GM11168 (cell line): ENCODE data around the gene KCNK10.

Source experiments
- in situ Hi-C: fragments of 300-500 bp; cut with MboI; formaldehyde crosslinking; loops from one replicate; pipeline ENCODE4 v1.12.0; 2022; ENCODE audit warnings: low sequenced_read_pairs; ENCODE audit not compliant: unreplicated experiment

Gene KCNK10

GRCh38 chr14:88233915-88234314, 89.2 kb downstream of the KCNK10 start:
- in situ Hi-C loops: no loop called here

GRCh38 chr14:88232771-88233170, 90.3 kb downstream of the KCNK10 start:
- in situ Hi-C loops: no loop called here

- in situ Hi-C loops: no loop called here
These were observed 91.5 kb downstream of the KCNK10 start for GRCh38 chr14:88231603-88232002.

GRCh38 chr14:88229428-88229827, 93.6 kb downstream of the KCNK10 start:
- in situ Hi-C loops: no loop called here

- in situ Hi-C loops: no loop called here
These were observed 94.4 kb downstream of the KCNK10 start for GRCh38 chr14:88228522-88229236.

- in situ Hi-C loops: no loop called here
These were observed 95.4 kb downstream of the KCNK10 start for GRCh38 chr14:88227693-88228092.

GRCh38 chr14:88225721-88226120, 97.3 kb downstream of the KCNK10 start:
- in situ Hi-C loops: no loop called here

- in situ Hi-C loops: no loop called here
These were observed 104.8 kb downstream of the KCNK10 start for GRCh38 chr14:88218119-88218915.

- in situ Hi-C loops: no loop called here
These were observed 110.4 kb downstream of the KCNK10 start for GRCh38 chr14:88212691-88213090.

- in situ Hi-C loops: no loop called here
These were observed 112.6 kb downstream of the KCNK10 start for GRCh38 chr14:88210426-88210825.

- in situ Hi-C loops: no loop called here
These were observed 113.8 kb downstream of the KCNK10 start for GRCh38 chr14:88209273-88209672.

- in situ Hi-C loops: no loop called here
These were observed 114.2 kb downstream of the KCNK10 start for GRCh38 chr14:88208858-88209257.

GRCh38 chr14:88204221-88204620, 118.8 kb downstream of the KCNK10 start:
- in situ Hi-C loops: no loop called here

- in situ Hi-C loops: no loop called here
These were observed 119.8 kb downstream of the KCNK10 start for GRCh38 chr14:88203291-88203690.

- in situ Hi-C loops: no loop called here
These were observed 120.8 kb downstream of the KCNK10 start for GRCh38 chr14:88202286-88202685.

- in situ Hi-C loops: no loop called here
These were observed 121.2 kb downstream of the KCNK10 start for GRCh38 chr14:88201851-88202250.

GRCh38 chr14:88199882-88200281, 123.2 kb downstream of the KCNK10 start:
- in situ Hi-C loops: loop anchor here (25.0 kb wide), 1 partner anchor 187 kb away; the partner anchor contains the start of gene SPATA7

- in situ Hi-C loops: loop anchor here (25.0 kb wide), 1 partner anchor 189 kb away; the partner anchor contains the start of gene SPATA7
These were observed 124.6 kb downstream of the KCNK10 start for GRCh38 chr14:88198446-88198845.

- in situ Hi-C loops: loop anchor here (25.0 kb wide), 1 partner anchor 190 kb away; the partner anchor contains the start of gene SPATA7
These were observed 126.1 kb downstream of the KCNK10 start for GRCh38 chr14:88196925-88197324.

GRCh38 chr14:88196116-88196890, 126.8 kb downstream of the KCNK10 start:
- in situ Hi-C loops: loop anchor here (25.0 kb wide), 1 partner anchor 191 kb away; the partner anchor contains the start of gene SPATA7
